ENCODE measurements around the gene FGFRL1. TPM values are rescaled to one million over a fixed set of nuclear protein-coding genes. Genes with fewer than 3 reads are reported as not detected.

FGFRL1 gene
- polyA plus RNA-seq, 1 donor (not counting 4 experiments of a cell fraction or from before 2014, with no cell fraction given) = 2.8 TPM

- Histone ChIP-seq H3K4me3 (ENCODE audit: control insufficient read depth in 2 of 3, extremely low read depth in 1 of 3, insufficient read depth in 2 of 3, low read depth in 1 of 3, low read length in 3 of 3) (no peak overlapping the region), H4K20me1 (ENCODE audit: control insufficient read depth, extremely low read depth, insufficient read depth, low read length) (no peaks in the 10 kb centered on the region), H3K9ac (ENCODE audit: control insufficient read depth, extremely low read depth, insufficient read depth, low read length) (no peak overlapping the region), H3K27ac (ENCODE audit: control insufficient read depth, insufficient read depth, low read length) (no peak overlapping the region), H3K36me3 (ENCODE audit: control insufficient read depth in 2 of 2, extremely low read depth in 1 of 2, insufficient read depth in 2 of 2, low read length in 2 of 2) (no peaks in the 10 kb centered on the region), H3K4me2 (ENCODE audit: control insufficient read depth, extremely low read depth, insufficient read depth, low read depth, low read length) (no peak overlapping the region), H3K27me3 (ENCODE audit: control insufficient read depth, extremely low read depth, insufficient read depth, low read length) (peaks cover 60% of the 10 kb centered on the region), H3K4me1 (ENCODE audit: control insufficient read depth, extremely low read depth, insufficient read depth, low read length) (peaks cover 15% of the 10 kb centered on the region), H2AFZ (ENCODE audit: control insufficient read depth, low read length) (no peak overlapping the region), H3K79me2 (ENCODE audit: control insufficient read depth, insufficient read depth, low read length) (no peaks in the 10 kb centered on the region), H3K9me1 (ENCODE audit: control insufficient read depth, extremely low read depth, insufficient read depth, low read length) (no peaks in the 10 kb centered on the region), H3K9me3 (ENCODE audit: control insufficient read depth, low read depth, low read length) (no peaks in the 10 kb centered on the region)
- no peak for TF ChIP-seq CTCF (optimal IDR thresholded peaks at IDR 0.05 in 1 of 3, IDR thresholded peaks at IDR 0.05 in 1 of 3, conservative IDR thresholded peaks at IDR 0.05 in 1 of 3; ENCODE audit: extremely low read depth in 1 of 3, insufficient read depth in 2 of 3, low read length in 3 of 3)
- TF ChIP-seq EZH2 (IDR thresholded peaks at IDR 0.05; ENCODE audit: low read length) = no peak
- FAIRE-seq = no peak
- dilution Hi-C loops (cut with MboI; ENCODE audit: extremely low pct_ligation_motif_present, low sequenced_read_pairs) = no loop called here
- no peak for DNase-seq (ENCODE audit: low read depth, low spot score)
Observed at GRCh38 chr4:1006856-1007255, 4.6 kb upstream of the FGFRL1 start.

- DNase-seq (ENCODE audit: low read depth, low spot score) (no peak), FAIRE-seq (no peak)
- H3K4me2 ChIP-seq (ENCODE audit: control insufficient read depth, extremely low read depth, insufficient read depth, low read depth, low read length) = peak overlapping the region; percentile 81
- H3K27me3 ChIP-seq (ENCODE audit: control insufficient read depth, extremely low read depth, insufficient read depth, low read length) = peaks cover 40% of the 10 kb centered on the region
- H3K4me1 ChIP-seq (ENCODE audit: control insufficient read depth, extremely low read depth, insufficient read depth, low read length) = peaks cover 15% of the 10 kb centered on the region
- dilution Hi-C loops (cut with MboI; ENCODE audit: extremely low pct_ligation_motif_present, low sequenced_read_pairs) = no loop called here
- no peaks in the 10 kb centered on the region for H3K79me2 ChIP-seq (ENCODE audit: control insufficient read depth, insufficient read depth, low read length)
- H3K4me3 ChIP-seq (ENCODE audit: control insufficient read depth in 2 of 3, extremely low read depth in 1 of 3, insufficient read depth in 2 of 3, low read depth in 1 of 3, low read length in 3 of 3) = peak overlapping the region; percentile 42 to 62 (median 61)
- H2AFZ ChIP-seq (ENCODE audit: control insufficient read depth, low read length) = peak overlapping the region; percentile 65
- H3K9ac ChIP-seq (ENCODE audit: control insufficient read depth, extremely low read depth, insufficient read depth, low read length) = peak overlapping the region; percentile 50
- H3K9me3 ChIP-seq (ENCODE audit: control insufficient read depth, low read depth, low read length) = no peaks in the 10 kb centered on the region
- no peaks in the 10 kb centered on the region for H3K9me1 ChIP-seq (ENCODE audit: control insufficient read depth, extremely low read depth, insufficient read depth, low read length)
- no peak for TF ChIP-seq CTCF (optimal IDR thresholded peaks at IDR 0.05 in 1 of 3, IDR thresholded peaks at IDR 0.05 in 1 of 3, conservative IDR thresholded peaks at IDR 0.05 in 1 of 3; ENCODE audit: extremely low read depth in 1 of 3, insufficient read depth in 2 of 3, low read length in 3 of 3)
- TF ChIP-seq EZH2 (IDR thresholded peaks at IDR 0.05; ENCODE audit: low read length) = peak; percentile 70
- H3K36me3 ChIP-seq (ENCODE audit: control insufficient read depth in 2 of 2, extremely low read depth in 1 of 2, insufficient read depth in 2 of 2, low read length in 2 of 2) = no peaks in the 10 kb centered on the region
- H4K20me1 ChIP-seq (ENCODE audit: control insufficient read depth, extremely low read depth, insufficient read depth, low read length) = peaks cover 2% of the 10 kb centered on the region
- H3K27ac ChIP-seq (ENCODE audit: control insufficient read depth, insufficient read depth, low read length) = no peak overlapping the region
Observed at GRCh38 chr4:1008840-1009541, 2.4 kb upstream of the FGFRL1 start.

Data from keratinocyte (primary cell).